Loucy (cell line): ENCODE measurements around the gene LINGO1.

Experiments
- EZH2phosphoT487 ChIP-seq: fragments of 200-600 bp; IDR thresholded peaks from 2 replicates; pipeline ENCODE4 v1.6.1; 2018; ENCODE audit warnings: antibody characterized with exemption, mild to moderate bottlenecking, moderate library complexity, borderline replicate concordance
- TF ChIP-seq, protein P1 (sequence below): fragments of 200-600 bp; sonication (generic); conservative IDR thresholded peaks from 2 replicates; pipeline ENCODE4 v1.5.1; 2014; ENCODE audit warnings: mild to moderate bottlenecking, antibody characterized with exemption, low read length

DNA sequence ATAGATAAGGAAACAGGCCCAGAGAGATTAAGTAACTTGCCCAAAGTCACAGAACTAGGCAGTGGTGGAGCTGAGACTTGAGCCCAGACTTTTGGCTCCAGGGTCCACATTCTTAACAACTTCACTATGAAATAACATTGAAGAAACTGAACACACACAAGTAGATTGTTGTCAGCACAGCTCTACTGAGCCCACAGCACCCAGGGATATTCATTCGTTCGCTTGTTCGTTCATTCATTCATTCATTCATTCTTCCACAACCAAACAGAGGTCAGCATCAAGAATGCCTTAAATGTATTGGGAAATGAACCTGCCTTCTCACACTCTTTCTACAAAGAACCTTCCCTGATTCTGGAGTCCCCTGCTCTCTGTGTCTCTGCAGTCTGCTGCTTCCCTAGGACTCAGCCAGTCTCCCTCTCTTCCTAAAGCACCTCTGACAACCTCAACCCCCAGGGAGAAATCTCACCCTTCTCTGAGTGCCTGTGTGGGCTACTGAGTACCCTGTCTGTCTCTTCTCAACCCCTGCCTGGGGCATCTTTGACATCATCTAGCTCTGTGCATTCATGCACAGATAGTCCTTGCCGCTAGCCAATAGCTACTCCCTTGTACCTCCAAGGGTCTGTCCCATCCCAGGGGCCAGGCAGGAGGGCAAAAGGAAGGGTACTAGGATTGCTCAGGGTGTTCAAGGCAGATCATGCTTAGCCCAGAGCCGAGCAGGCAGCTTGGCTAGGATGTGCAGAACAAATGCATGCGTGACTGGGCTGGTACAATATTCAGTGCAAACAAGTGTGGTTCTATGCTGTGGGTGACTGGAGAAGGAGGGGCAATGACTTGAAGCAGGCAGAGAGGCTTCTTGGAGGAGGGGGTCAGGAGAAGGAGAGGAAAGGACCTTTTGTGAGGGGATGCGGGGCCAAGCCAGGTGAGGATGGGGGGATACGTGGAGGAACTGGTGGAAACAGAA lies 3.4 kb downstream of the LINGO1 start:
- TF ChIP-seq, protein P1, sequence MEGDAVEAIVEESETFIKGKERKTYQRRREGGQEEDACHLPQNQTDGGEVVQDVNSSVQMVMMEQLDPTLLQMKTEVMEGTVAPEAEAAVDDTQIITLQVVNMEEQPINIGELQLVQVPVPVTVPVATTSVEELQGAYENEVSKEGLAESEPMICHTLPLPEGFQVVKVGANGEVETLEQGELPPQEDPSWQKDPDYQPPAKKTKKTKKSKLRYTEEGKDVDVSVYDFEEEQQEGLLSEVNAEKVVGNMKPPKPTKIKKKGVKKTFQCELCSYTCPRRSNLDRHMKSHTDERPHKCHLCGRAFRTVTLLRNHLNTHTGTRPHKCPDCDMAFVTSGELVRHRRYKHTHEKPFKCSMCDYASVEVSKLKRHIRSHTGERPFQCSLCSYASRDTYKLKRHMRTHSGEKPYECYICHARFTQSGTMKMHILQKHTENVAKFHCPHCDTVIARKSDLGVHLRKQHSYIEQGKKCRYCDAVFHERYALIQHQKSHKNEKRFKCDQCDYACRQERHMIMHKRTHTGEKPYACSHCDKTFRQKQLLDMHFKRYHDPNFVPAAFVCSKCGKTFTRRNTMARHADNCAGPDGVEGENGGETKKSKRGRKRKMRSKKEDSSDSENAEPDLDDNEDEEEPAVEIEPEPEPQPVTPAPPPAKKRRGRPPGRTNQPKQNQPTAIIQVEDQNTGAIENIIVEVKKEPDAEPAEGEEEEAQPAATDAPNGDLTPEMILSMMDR, result no peak
- TF ChIP-seq EZH2phosphoT487, result no peak
